SU-DHL-6 (cell line): ENCODE results near the gene EPB41L4A.

Experiments used
- H2AFZ ChIP-seq: fragments of 200-600 bp; sonication (generic); 2 replicates; pipeline ENCODE4 v1.6.1; 2014; ENCODE audit warnings: low read depth, mild to moderate bottlenecking, moderate library complexity, mixed read lengths, antibody characterized with exemption, low read length; ENCODE audit not compliant: severe bottlenecking
- H3F3A ChIP-seq: fragments of 200-600 bp; shearing (Covaris generic); 2 replicates; pipeline ENCODE4 v1.6.0; 2016; ENCODE audit warnings: antibody characterized with exemption, mild to moderate bottlenecking; ENCODE audit not compliant: insufficient read depth
- H3K27ac ChIP-seq: fragments of 200-600 bp; sonication (generic); 2 replicates; pipeline ENCODE4 v1.5.1; 2016; ENCODE audit warnings: low read depth, mild to moderate bottlenecking, low read length, moderate library complexity, mixed read lengths
- H3K27me3 ChIP-seq: fragments of 200-600 bp; sonication (generic), shearing (Covaris generic); 2 replicates; pipeline ENCODE4 v1.6.0; 2014; ENCODE audit warnings: mild to moderate bottlenecking, low read length
- H3K36me3 ChIP-seq: fragments of 200-600 bp; sonication (generic); 2 replicates; pipeline ENCODE4 v1.6.1; 2014; ENCODE audit warnings: mild to moderate bottlenecking, low read length, mixed read lengths
- H3K4me2 ChIP-seq: fragments of 300-600, 200-600 bp; shearing (Covaris generic), sonication (generic); 2 replicates; pipeline ENCODE4 v1.6.0; 2014; ENCODE audit warnings: low read length, low read depth, mild to moderate bottlenecking; ENCODE audit not compliant: poor library complexity, severe bottlenecking
- H3K4me3 ChIP-seq: fragments of 200-600 bp; sonication (generic); 2 replicates; pipeline ENCODE4 v1.5.1; 2014; ENCODE audit warnings: antibody characterized with exemption, low read length, mild to moderate bottlenecking, mixed read lengths; ENCODE audit not compliant: insufficient read depth, poor library complexity, severe bottlenecking
- H3K79me2 ChIP-seq: fragments of 200-600 bp; sonication (generic); 2 replicates; pipeline ENCODE4 v1.6.1; 2014; ENCODE audit warnings: mild to moderate bottlenecking, low read length, moderate library complexity; ENCODE audit not compliant: insufficient read depth
- H3K9ac ChIP-seq: fragments of 200-600 bp; sonication (generic); 2 replicates; pipeline ENCODE4 v1.7.0; 2014; ENCODE audit warnings: mild to moderate bottlenecking, low read length
- H3K9me2 ChIP-seq: fragments of 200-600 bp; sonication (generic); replicated peaks from 2 replicates; pipeline ENCODE4 v1.6.1; 2014; ENCODE audit warnings: low read length; ENCODE audit not compliant: insufficient read depth
- H3K9me3 ChIP-seq: fragments of 200-600 bp; sonication (generic); 2 replicates; pipeline ENCODE4 v1.6.1; 2014; ENCODE audit warnings: low read length, mixed read lengths; ENCODE audit not compliant: insufficient read depth
- H4K20me1 ChIP-seq: fragments of 200-600 bp; sonication (generic); 2 replicates; pipeline ENCODE4 v1.6.1; 2014; ENCODE audit warnings: low read depth, mild to moderate bottlenecking, antibody characterized with exemption, low read length, moderate library complexity, mixed read lengths
- CTCF ChIP-seq: fragments of 200-600 bp; sonication (generic); IDR thresholded peaks from one replicate; pipeline ENCODE4 v1.5.1; 2017; ENCODE audit warnings: antibody characterized with exemption, mild to moderate bottlenecking, low read length, moderate library complexity; ENCODE audit not compliant: insufficient read depth, poor library complexity, severe bottlenecking
- EZH2phosphoT487 ChIP-seq: fragments of 200-600 bp; sonication (generic), shearing (Covaris generic); conservative IDR thresholded peaks from 2 replicates; pipeline ENCODE4 v1.6.1; 2018; ENCODE audit warnings: mild to moderate bottlenecking, antibody characterized with exemption, low read length, moderate library complexity, mixed read lengths

The EPB41L4A gene

GRCh38 chr5:112379542-112380325 lies 39.3 kb downstream of the EPB41L4A start:
- H3K27me3 ChIP-seq, result no peaks in the 10 kb centered on the region
- H3K4me3 ChIP-seq, result no peak overlapping the region
- H3K79me2 ChIP-seq, result no peaks in the 10 kb centered on the region
- no peak overlapping the region for H2AFZ ChIP-seq
- H3K9ac ChIP-seq, result no peak overlapping the region
- no peaks in the 10 kb centered on the region for H4K20me1 ChIP-seq
- H3K36me3 ChIP-seq, result no peaks in the 10 kb centered on the region
- H3K9me2 ChIP-seq, result no peaks in the 10 kb centered on the region
- H3F3A ChIP-seq, result no peaks in the 10 kb centered on the region
- TF ChIP-seq EZH2phosphoT487 (no peak), CTCF (no peak)
- no peak overlapping the region for H3K4me2 ChIP-seq
- H3K27ac ChIP-seq, result no peak overlapping the region
- H3K9me3 ChIP-seq, result no peaks in the 10 kb centered on the region

- Histone ChIP-seq H3K79me2 (no peaks in the 10 kb centered on the region), H3K4me2 (no peak overlapping the region), H3K36me3 (no peaks in the 10 kb centered on the region), H3F3A (no peaks in the 10 kb centered on the region), H3K9me3 (no peaks in the 10 kb centered on the region), H4K20me1 (no peaks in the 10 kb centered on the region), H2AFZ (no peak overlapping the region), H3K9ac (no peak overlapping the region), H3K4me3 (no peak overlapping the region), H3K9me2 (no peaks in the 10 kb centered on the region), H3K27me3 (no peaks in the 10 kb centered on the region), H3K27ac (no peak overlapping the region)
- TF ChIP-seq CTCF (no peak), EZH2phosphoT487 (no peak)
These were observed 44.3 kb downstream of the EPB41L4A start for GRCh38 chr5:112374818-112375217.

- H3K9ac ChIP-seq, result no peak overlapping the region
- no peak overlapping the region for H3K4me3 ChIP-seq
- H3K27me3 ChIP-seq, result no peaks in the 10 kb centered on the region
- H3F3A ChIP-seq, result no peaks in the 10 kb centered on the region
- no peaks in the 10 kb centered on the region for H3K9me2 ChIP-seq
- no peak overlapping the region for H3K4me2 ChIP-seq
- no peaks in the 10 kb centered on the region for H4K20me1 ChIP-seq
- no peaks in the 10 kb centered on the region for H3K9me3 ChIP-seq
- no peak overlapping the region for H2AFZ ChIP-seq
- TF ChIP-seq EZH2phosphoT487, result no peak
- TF ChIP-seq CTCF, result no peak
- no peaks in the 10 kb centered on the region for H3K36me3 ChIP-seq
- H3K79me2 ChIP-seq, result no peaks in the 10 kb centered on the region
- no peak overlapping the region for H3K27ac ChIP-seq
These were observed 44.7 kb downstream of the EPB41L4A start for GRCh38 chr5:112374356-112374755.
